Measurements from ENCODE around the gene ALKBH3. TPM values are rescaled to one million over a fixed set of nuclear protein-coding genes. Genes with fewer than 3 reads are reported as not detected.

Gene ALKBH3
- total RNA-seq, 1 donor from 2014 or later = 37.4 TPM

- Histone ChIP-seq H3K4me2 (no peak overlapping the region), H3K9me3 (ENCODE audit: low read depth) (no peaks in the 10 kb centered on the region), H3F3A (ENCODE audit: low read depth) (peaks cover 4% of the 10 kb centered on the region), H3K27me3 (no peaks in the 10 kb centered on the region), H3K4me1 (peaks cover 9% of the 10 kb centered on the region), H3K9ac (no peak overlapping the region), H2AFZ (replicated peaks) (no peak overlapping the region), H3K36me3 (no peaks in the 10 kb centered on the region), H3K27ac (no peak overlapping the region), H4K20me1 (ENCODE audit: low read depth) (no peaks in the 10 kb centered on the region), H3K4me3 (no peak overlapping the region), H3K79me2 (ENCODE audit: low read depth) (no peaks in the 10 kb centered on the region)
- Mint-ChIP-seq H3K9me3 (peaks cover 2% of the 10 kb centered on the region), H3K4me3 (no peak overlapping the region), H3K27me3 (ENCODE audit: insufficient read depth, low read depth) (peaks cover 13% of the 10 kb centered on the region), H3K4me1 (peaks cover 7% of the 10 kb centered on the region), H3K36me3 (no peaks in the 10 kb centered on the region), H3K27ac (no peak overlapping the region)
- TF ChIP-seq EZH2 (IDR thresholded peaks at IDR 0.05) (no peak), CTCF (IDR thresholded peaks at IDR 0.05) (no peak), EZH2phosphoT487 (IDR thresholded peaks at IDR 0.05) (no peak)
- DNase-seq (ENCODE audit: low spot score) = no peak
These were observed 72.0 kb downstream of the ALKBH3 start for GRCh38 chr11:43952401-43953342.

DNA sequence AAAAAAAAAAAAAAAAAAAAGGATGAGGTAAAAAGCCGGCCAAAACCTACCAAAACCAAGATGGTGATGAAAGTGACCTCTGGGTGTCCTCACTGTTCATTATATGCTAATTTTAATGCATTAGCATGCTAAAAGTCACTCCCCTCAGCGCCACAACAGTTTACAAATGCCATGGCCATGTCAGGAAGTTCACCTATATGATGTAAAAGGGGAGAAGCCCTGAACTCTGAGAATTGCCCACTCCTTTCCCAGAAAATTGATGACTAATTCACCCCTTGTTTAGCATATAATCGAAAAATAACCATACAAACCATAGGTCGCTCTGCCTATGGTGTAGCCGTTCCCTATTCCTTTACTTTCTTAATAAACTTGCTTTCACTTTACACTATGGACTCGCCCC is 72.9 kb downstream of the ALKBH3 start:
- H3K4me3 Mint-ChIP-seq = no peak overlapping the region
- peaks cover 6% of the 10 kb centered on the region for H3K9me3 Mint-ChIP-seq
- H3K79me2 ChIP-seq (ENCODE audit: low read depth) = no peaks in the 10 kb centered on the region
- DNase-seq (ENCODE audit: low spot score) = no peak
- no peak overlapping the region for H3K4me2 ChIP-seq
- peaks cover 7% of the 10 kb centered on the region for H3K4me1 Mint-ChIP-seq
- H3K4me3 ChIP-seq = no peak overlapping the region
- H3K27ac ChIP-seq = no peak overlapping the region
- no peaks in the 10 kb centered on the region for H3K9me3 ChIP-seq (ENCODE audit: low read depth)
- no peak overlapping the region for H3K27ac Mint-ChIP-seq
- TF ChIP-seq EZH2 (IDR thresholded peaks at IDR 0.05) (no peak), CTCF (IDR thresholded peaks at IDR 0.05) (no peak), EZH2phosphoT487 (IDR thresholded peaks at IDR 0.05) (no peak)
- H3K4me1 ChIP-seq = peaks cover 9% of the 10 kb centered on the region
- peaks cover 13% of the 10 kb centered on the region for H3K27me3 Mint-ChIP-seq (ENCODE audit: insufficient read depth, low read depth)
- no peaks in the 10 kb centered on the region for H3K27me3 ChIP-seq
- no peaks in the 10 kb centered on the region for H4K20me1 ChIP-seq (ENCODE audit: low read depth)
- no peak overlapping the region for H2AFZ ChIP-seq (replicated peaks)
- peaks cover 4% of the 10 kb centered on the region for H3F3A ChIP-seq (ENCODE audit: low read depth)
- no peaks in the 10 kb centered on the region for H3K36me3 Mint-ChIP-seq
- no peaks in the 10 kb centered on the region for H3K36me3 ChIP-seq
- no peak overlapping the region for H3K9ac ChIP-seq

DNA sequence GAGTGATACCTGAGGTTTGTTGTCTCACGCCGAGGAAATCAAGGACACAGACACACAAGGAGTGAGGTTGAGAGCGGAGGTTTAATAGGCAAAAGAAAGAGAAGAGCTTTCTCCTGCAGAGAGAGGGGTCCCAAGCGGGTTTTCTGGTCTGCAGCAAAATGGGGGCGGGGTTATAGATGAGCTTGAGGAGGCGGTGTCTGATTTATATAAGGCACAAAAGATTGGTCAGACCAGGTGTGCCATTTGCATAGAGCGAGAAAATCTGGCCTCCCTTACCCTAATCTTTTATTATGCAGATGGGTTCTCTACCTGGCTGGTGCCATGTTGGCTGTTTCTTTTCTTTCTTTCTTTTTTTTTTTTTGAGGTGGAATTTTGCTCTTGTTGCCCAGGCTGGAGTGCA is 73.6 kb downstream of the ALKBH3 start:
- Histone ChIP-seq H3K27ac (no peak overlapping the region), H3K9me3 (ENCODE audit: low read depth) (no peaks in the 10 kb centered on the region), H3F3A (ENCODE audit: low read depth) (peaks cover 4% of the 10 kb centered on the region), H3K9ac (no peak overlapping the region), H4K20me1 (ENCODE audit: low read depth) (no peaks in the 10 kb centered on the region), H3K4me2 (no peak overlapping the region), H3K4me3 (no peak overlapping the region), H3K27me3 (no peaks in the 10 kb centered on the region), H2AFZ (replicated peaks) (no peak overlapping the region), H3K79me2 (ENCODE audit: low read depth) (no peaks in the 10 kb centered on the region), H3K4me1 (peaks cover 9% of the 10 kb centered on the region), H3K36me3 (no peaks in the 10 kb centered on the region)
- DNase-seq (ENCODE audit: low spot score) = no peak
- H3K4me1 Mint-ChIP-seq = peaks cover 5% of the 10 kb centered on the region
- H3K36me3 Mint-ChIP-seq = no peaks in the 10 kb centered on the region
- H3K4me3 Mint-ChIP-seq = no peak overlapping the region
- no peak overlapping the region for H3K27ac Mint-ChIP-seq
- TF ChIP-seq CTCF (IDR thresholded peaks at IDR 0.05) = no peak
- TF ChIP-seq EZH2phosphoT487 (IDR thresholded peaks at IDR 0.05) = no peak
- TF ChIP-seq EZH2 (IDR thresholded peaks at IDR 0.05) = no peak
- peaks cover 11% of the 10 kb centered on the region for H3K9me3 Mint-ChIP-seq
- peaks cover 13% of the 10 kb centered on the region for H3K27me3 Mint-ChIP-seq (ENCODE audit: insufficient read depth, low read depth)
